Measurements from ENCODE around the gene EDEM2.
"Not testable (repeated sequence)": the region's sequence is repeated elsewhere in the genome, so short reads cannot be mapped to it uniquely, and the experiment has no call there.

DNA sequence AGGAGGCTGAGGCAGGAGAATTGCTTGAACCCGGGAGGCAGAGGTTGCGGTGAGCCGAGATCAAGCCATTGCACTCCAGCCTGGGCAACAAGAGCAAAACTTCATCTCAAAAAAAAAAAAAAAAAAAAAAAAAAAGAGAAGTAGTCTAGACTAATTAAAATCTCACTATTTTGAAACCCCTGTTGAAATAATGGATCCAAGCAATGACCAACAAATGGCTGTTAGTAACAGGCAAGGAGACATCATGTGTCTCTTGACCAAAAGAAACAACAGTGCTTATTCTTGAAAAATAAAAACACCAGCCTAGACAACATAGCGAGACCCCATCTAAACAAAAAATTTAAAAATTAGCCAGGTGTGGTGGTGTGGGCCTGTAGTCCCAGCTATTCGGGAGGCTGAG lies 34.9 kb downstream of the EDEM2 start:
- not testable (repeated sequence) for TF ChIP-seq CTCF, EP300 (IDR thresholded peaks at IDR 0.05)

All from ovary (tissue), 3 donors.